ENCODE results near the gene HNRNPL. TPM values are rescaled to one million over a fixed set of nuclear protein-coding genes. Genes with fewer than 3 reads are reported as not detected.
"Not testable (repeated sequence)": the region's sequence is repeated elsewhere in the genome, so short reads cannot be mapped to it uniquely, and the experiment has no call there.

HNRNPL gene
- total RNA-seq, 1 experiment from 2014 or later: 710 TPM

- H4K5ac ChIP-seq (ENCODE audit: insufficient read length, low read depth, low read length); H3K27me3 Mint-ChIP-seq (ENCODE audit: low read depth); H4K8ac ChIP-seq (replicated peaks; ENCODE audit: insufficient read length, low read depth, low read length); H3K4me2 ChIP-seq (ENCODE audit: insufficient read depth, insufficient read length, low read length); H2BK12ac ChIP-seq (ENCODE audit: insufficient read length, low read depth, low read length); H3K4me1 ChIP-seq (ENCODE audit: insufficient read depth, low read length); H3K56ac ChIP-seq (ENCODE audit: insufficient read length, low read depth, low read length); H2AFZ ChIP-seq (ENCODE audit: low read length); H3K4me1 Mint-ChIP-seq; H3K79me2 ChIP-seq (ENCODE audit: insufficient read depth, low read length); H3K4me3 Mint-ChIP-seq; H2BK15ac ChIP-seq (ENCODE audit: low read depth, low read length); H3K4ac ChIP-seq (ENCODE audit: low read depth, low read length); H3K79me1 ChIP-seq (ENCODE audit: insufficient read depth, low read depth, low read length, poor library complexity, severe bottlenecking); H3K18ac ChIP-seq (ENCODE audit: insufficient read length, low read depth, low read length); H2BK20ac ChIP-seq (ENCODE audit: low read depth, low read length, poor library complexity, severe bottlenecking); H3K9me3 Mint-ChIP-seq; H3K36me3 Mint-ChIP-seq (ENCODE audit: insufficient read depth in 1 of 3, low read depth in 3 of 3); H3T11ph ChIP-seq (ENCODE audit: low read length); DNase-seq; H4K20me1 ChIP-seq (ENCODE audit: control insufficient read depth, insufficient read depth, insufficient read length); H3K27ac ChIP-seq (ENCODE audit: insufficient read length, low read depth, low read length); H3K23me2 ChIP-seq (ENCODE audit: insufficient read length, low read depth, low read length, poor library complexity, severe bottlenecking); H2BK120ac ChIP-seq (ENCODE audit: low read depth, low read length, poor library complexity, severe bottlenecking); H3K23ac ChIP-seq (ENCODE audit: insufficient read length, low read depth, low read length); H3K9ac ChIP-seq (ENCODE audit: extremely low read depth, insufficient read length, low read length); H3K27me3 ChIP-seq (ENCODE audit: insufficient read depth, low read length); H4K91ac ChIP-seq (ENCODE audit: insufficient read length, low read depth, low read length); H3K14ac ChIP-seq (ENCODE audit: insufficient read depth, low read length); H3K27ac Mint-ChIP-seq; H2BK5ac ChIP-seq (ENCODE audit: insufficient read length, low read length); H2AK5ac ChIP-seq (ENCODE audit: insufficient read length, low read length); H3K9me3 ChIP-seq (ENCODE audit: control insufficient read depth, low read depth, low read length): not testable (repeated sequence)
- WGBS (ENCODE audit: extremely low coverage, insufficient read length, low lambda C conversion rate): no CpG with 5 or more reads among the region's 49 CpGs
Measured at GRCh38 chr19:38790507-38791403, 59.0 kb downstream of the HNRNPL start.
